Trophoblast cell (in vitro differentiated cells and primary cell): ENCODE measurements around the gene CALB2.

ENCODE experiments used
- DNase-seq, 2 donors: peaks; one replicate each; pipeline ENCODE4 v3.0.0-alpha.2; 2016
- H2AFZ ChIP-seq: 2 replicates; pipeline ENCODE4 v1.6.1; 2013; ENCODE audit warnings: low read length, moderate library complexity, mild to moderate bottlenecking; ENCODE audit not compliant: insufficient read depth, poor library complexity
- H2AK5ac ChIP-seq: 2 replicates; pipeline ENCODE4 v1.6.1; 2013; ENCODE audit warnings: mild to moderate bottlenecking, low read length
- H2BK120ac ChIP-seq: 2 replicates; pipeline ENCODE4 v1.6.1; 2013; ENCODE audit warnings: low read length, mild to moderate bottlenecking, moderate library complexity; ENCODE audit not compliant: insufficient read depth, poor library complexity
- H2BK12ac ChIP-seq: 2 replicates; pipeline ENCODE4 v1.6.1; 2013; ENCODE audit warnings: mild to moderate bottlenecking, low read length, moderate library complexity
- H2BK5ac ChIP-seq: 2 replicates; pipeline ENCODE4 v1.6.1; 2013; ENCODE audit warnings: low read length, low read depth, moderate library complexity, mild to moderate bottlenecking; ENCODE audit not compliant: poor library complexity
- H3K14ac ChIP-seq: 2 replicates; pipeline ENCODE4 v1.6.1; 2013; ENCODE audit warnings: mild to moderate bottlenecking, low read length
- H3K18ac ChIP-seq: 2 replicates; pipeline ENCODE4 v1.6.1; 2013; ENCODE audit warnings: mild to moderate bottlenecking, low read length
- H3K23ac ChIP-seq: 2 replicates; pipeline ENCODE4 v1.6.1; 2013; ENCODE audit warnings: low read length
- H3K27ac ChIP-seq: 2 replicates; pipeline ENCODE4 v1.5.1; 2013; ENCODE audit warnings: low read depth, mild to moderate bottlenecking, inconsistent platforms, low read length, moderate library complexity
- H3K27me3 ChIP-seq: 2 replicates; pipeline ENCODE4 v1.6.1; 2013; ENCODE audit warnings: inconsistent platforms, mild to moderate bottlenecking, low read length, moderate library complexity; ENCODE audit not compliant: insufficient read depth
- H3K36me3 ChIP-seq, 2 experiments: 1 replicate in 1 of 2; 2 replicates in 1 of 2; pipeline ENCODE4 v1.6.1; 2013; ENCODE audit warnings: low read length in 2 of 2, mild to moderate bottlenecking in 2 of 2, moderate library complexity in 1 of 2; ENCODE audit not compliant: insufficient read depth in 2 of 2, control insufficient read depth in 1 of 2
- H3K4ac ChIP-seq: 2 replicates; pipeline ENCODE4 v1.6.1; 2013; ENCODE audit warnings: low read depth, mild to moderate bottlenecking, low read length, moderate library complexity
- H3K4me1 ChIP-seq, 2 experiments: 1 replicate in 1 of 2; 2 replicates in 1 of 2; pipeline ENCODE4 v1.6.1; 2013; ENCODE audit warnings: low read length in 2 of 2, mild to moderate bottlenecking in 2 of 2, moderate library complexity in 1 of 2; ENCODE audit not compliant: insufficient read depth in 2 of 2, control insufficient read depth in 1 of 2
- H3K4me2 ChIP-seq: 2 replicates; pipeline ENCODE4 v1.6.1; 2013; ENCODE audit warnings: inconsistent platforms, mild to moderate bottlenecking, low read length, moderate library complexity
- H3K4me3 ChIP-seq: 2 replicates; pipeline ENCODE4 v1.5.1; 2013; ENCODE audit warnings: mild to moderate bottlenecking, low read depth, low read length, inconsistent platforms
- H3K79me1 ChIP-seq: one replicate; pipeline ENCODE4 v1.6.1; 2013; ENCODE audit warnings: low read length
- H3K79me2 ChIP-seq: 2 replicates; pipeline ENCODE4 v1.6.1; 2013; ENCODE audit warnings: low read length, mild to moderate bottlenecking; ENCODE audit not compliant: control insufficient read depth, insufficient read depth, poor library complexity
- H3K9ac ChIP-seq: 2 replicates; pipeline ENCODE4 v1.6.1; 2013; ENCODE audit warnings: mild to moderate bottlenecking, low read length
- H3K9me3 ChIP-seq: 2 replicates; pipeline ENCODE4 v1.6.1; 2013; ENCODE audit warnings: low read depth, mild to moderate bottlenecking, control low read depth, inconsistent platforms, low read length; ENCODE audit not compliant: insufficient read depth
- H4K12ac ChIP-seq: 2 replicates; pipeline ENCODE4 v1.6.1; 2013; ENCODE audit warnings: low read depth, mild to moderate bottlenecking, low read length, moderate library complexity
- H4K8ac ChIP-seq: 2 replicates; pipeline ENCODE4 v1.6.1; 2013; ENCODE audit warnings: low read depth, mild to moderate bottlenecking, low read length, moderate library complexity
- H4K91ac ChIP-seq: one replicate; pipeline ENCODE4 v1.6.1; 2013; ENCODE audit warnings: low read depth, mild to moderate bottlenecking, low read length, moderate library complexity
- WGBS: extraction: QIAGEN DNeasy Blood & Tissue Kit; methylation state at CpG from one replicate; pipeline ENCODE4 v1.1.7; 2013; ENCODE audit warnings: missing lambda C conversion rate; ENCODE audit not compliant: insufficient read length, insufficient coverage; ENCODE audit errors: extremely low coverage; 5-methylcytosine and 5-hydroxymethylcytosine counted together

CALB2 gene

GRCh38 chr16:71352466-71352865 is 6.1 kb upstream of the CALB2 start:
- no peak overlapping the region for H2BK120ac ChIP-seq
- no peak overlapping the region for H3K9ac ChIP-seq
- no CpG with 5 or more reads among the region's 3 CpGs for WGBS
- H3K36me3 ChIP-seq: no peaks in the 10 kb centered on the region
- H3K27me3 ChIP-seq: no peaks in the 10 kb centered on the region
- H4K8ac ChIP-seq: no peak overlapping the region
- H2AFZ ChIP-seq: no peak overlapping the region
- H3K14ac ChIP-seq: no peak overlapping the region
- no peaks in the 10 kb centered on the region for H3K79me2 ChIP-seq
- no peak for DNase-seq
- H2BK5ac ChIP-seq: no peak overlapping the region
- H3K4me3 ChIP-seq: no peak overlapping the region
- H3K23ac ChIP-seq: no peak overlapping the region
- no peak overlapping the region for H3K4ac ChIP-seq
- no peak overlapping the region for H2BK12ac ChIP-seq
- H3K4me1 ChIP-seq: peaks cover 2 to 8% of the 10 kb centered on the region in 2 experiments
- no peak overlapping the region for H3K4me2 ChIP-seq
- H3K79me1 ChIP-seq: no peaks in the 10 kb centered on the region
- H4K91ac ChIP-seq: no peak overlapping the region
- H2AK5ac ChIP-seq: no peak overlapping the region
- no peak overlapping the region for H4K12ac ChIP-seq
- peaks cover 2% of the 10 kb centered on the region for H3K9me3 ChIP-seq
- H3K18ac ChIP-seq: no peak overlapping the region
- H3K27ac ChIP-seq: no peak overlapping the region

DNA sequence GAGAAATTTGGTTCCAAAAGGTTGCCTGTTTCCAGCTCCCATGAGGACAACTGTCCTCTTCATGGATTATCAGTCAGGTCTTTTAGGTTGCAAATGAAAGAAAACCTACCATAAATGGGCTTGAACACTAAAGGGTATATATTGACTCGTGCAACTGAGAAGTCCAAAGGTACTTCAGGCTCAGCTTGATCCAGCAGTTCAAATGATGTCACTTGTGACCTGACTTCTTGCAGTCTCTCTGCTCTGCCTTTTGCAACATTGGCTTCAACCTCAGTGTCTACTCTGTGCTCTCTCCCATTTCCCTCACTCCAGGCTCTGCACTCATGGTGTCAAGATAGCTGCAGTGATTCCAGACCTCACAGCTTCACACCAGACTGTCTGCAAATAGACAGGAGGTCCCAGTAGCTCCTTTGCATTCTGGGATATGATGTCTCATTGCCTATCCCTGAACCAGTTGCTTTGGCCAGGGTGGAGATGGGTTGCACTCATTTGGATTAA is 5.5 kb upstream of the CALB2 start:
- peaks cover 2% of the 10 kb centered on the region for H3K9me3 ChIP-seq
- H2BK5ac ChIP-seq: no peak overlapping the region
- H3K27me3 ChIP-seq: no peaks in the 10 kb centered on the region
- H3K18ac ChIP-seq: no peak overlapping the region
- no peak overlapping the region for H4K8ac ChIP-seq
- H2BK120ac ChIP-seq: no peak overlapping the region
- no peak overlapping the region for H3K9ac ChIP-seq
- no peak overlapping the region for H2AFZ ChIP-seq
- no peak overlapping the region for H2AK5ac ChIP-seq
- no peak overlapping the region for H3K4ac ChIP-seq
- no peak overlapping the region for H3K4me2 ChIP-seq
- no peak overlapping the region for H3K4me3 ChIP-seq
- no peak overlapping the region for H4K12ac ChIP-seq
- no peak overlapping the region for H3K23ac ChIP-seq
- no CpG with 5 or more reads among the region's 1 CpG for WGBS
- H3K79me1 ChIP-seq: no peaks in the 10 kb centered on the region
- no peak overlapping the region for H3K27ac ChIP-seq
- peaks cover 2 to 11% of the 10 kb centered on the region in 2 experiments for H3K4me1 ChIP-seq
- DNase-seq: no peak
- H2BK12ac ChIP-seq: no peak overlapping the region
- H3K14ac ChIP-seq: no peak overlapping the region
- no peak overlapping the region for H4K91ac ChIP-seq
- H3K79me2 ChIP-seq: no peaks in the 10 kb centered on the region
- no peaks in the 10 kb centered on the region for H3K36me3 ChIP-seq

DNA sequence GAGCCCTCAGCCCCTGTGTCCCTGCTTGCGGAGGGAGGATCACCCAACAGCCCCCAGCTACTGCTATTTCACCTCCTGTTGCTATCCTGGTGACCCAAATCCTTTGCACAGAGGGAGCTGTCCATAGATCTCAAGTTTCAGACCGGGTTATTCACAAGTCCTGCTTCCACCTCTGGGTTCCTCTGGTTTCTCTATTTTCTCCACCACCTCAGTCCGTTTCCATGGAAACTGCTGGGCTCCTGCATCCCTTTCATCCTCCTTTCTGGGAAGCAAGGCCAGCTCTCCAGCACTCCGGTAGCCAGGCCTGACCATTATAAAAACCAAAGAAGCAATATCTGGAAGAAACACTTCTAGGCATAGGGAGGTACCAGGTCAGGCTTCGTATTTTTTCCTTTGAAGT is 4.8 kb upstream of the CALB2 start:
- Histone ChIP-seq H2BK12ac (no peak overlapping the region), H3K27ac (no peak overlapping the region), H3K4me3 (no peak overlapping the region), H3K18ac (no peak overlapping the region), H2AFZ (no peak overlapping the region), H3K4me1 (peaks cover 2 to 13% of the 10 kb centered on the region in 2 experiments), H4K8ac (no peak overlapping the region), H3K36me3 (no peaks in the 10 kb centered on the region), H2BK120ac (no peak overlapping the region), H3K4ac (no peak overlapping the region), H2BK5ac (no peak overlapping the region), H3K27me3 (no peaks in the 10 kb centered on the region), H3K4me2 (no peak overlapping the region), H3K79me2 (no peaks in the 10 kb centered on the region), H2AK5ac (no peak overlapping the region), H3K79me1 (no peaks in the 10 kb centered on the region), H3K23ac (no peak overlapping the region), H3K9me3 (no peaks in the 10 kb centered on the region), H4K91ac (no peak overlapping the region), H4K12ac (no peak overlapping the region), H3K14ac (no peak overlapping the region), H3K9ac (no peak overlapping the region)
- no CpG with 5 or more reads among the region's 5 CpGs for WGBS
- DNase-seq: no peak

DNA sequence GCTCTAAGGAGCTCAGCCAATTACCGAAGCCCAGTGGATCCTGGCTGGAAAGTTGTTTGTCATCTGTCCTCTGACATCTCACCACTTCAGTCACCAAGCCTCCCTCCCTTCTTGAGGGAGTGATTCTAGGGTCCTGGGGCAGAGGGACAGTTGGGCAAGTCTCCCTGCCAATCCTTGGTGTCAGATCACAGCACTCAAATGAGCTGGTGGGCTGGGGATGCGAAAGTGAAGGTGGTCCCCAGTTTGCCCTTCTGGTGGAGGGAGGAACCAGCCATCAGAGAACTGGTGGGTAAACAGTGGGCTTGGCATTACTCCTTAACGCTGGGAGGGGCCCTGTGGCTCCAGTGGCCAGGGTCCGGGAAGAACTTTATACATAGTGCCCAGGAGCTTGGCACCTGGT is 4.4 kb upstream of the CALB2 start:
- Histone ChIP-seq H3K79me2 (no peaks in the 10 kb centered on the region), H3K27ac (no peak overlapping the region), H3K9me3 (no peaks in the 10 kb centered on the region), H3K4me3 (no peak overlapping the region), H3K4ac (no peak overlapping the region), H3K27me3 (no peaks in the 10 kb centered on the region), H3K4me1 (peaks cover 2 to 14% of the 10 kb centered on the region in 2 experiments), H3K9ac (no peak overlapping the region), H3K23ac (no peak overlapping the region), H3K4me2 (no peak overlapping the region), H2BK5ac (no peak overlapping the region), H3K36me3 (no peaks in the 10 kb centered on the region), H2AK5ac (no peak overlapping the region), H3K14ac (no peak overlapping the region), H3K79me1 (no peaks in the 10 kb centered on the region), H2BK12ac (no peak overlapping the region), H2AFZ (no peak overlapping the region), H4K8ac (no peak overlapping the region), H3K18ac (no peak overlapping the region), H4K12ac (no peak overlapping the region), H2BK120ac (no peak overlapping the region), H4K91ac (no peak overlapping the region)
- no peak for DNase-seq
- no CpG with 5 or more reads among the region's 4 CpGs for WGBS
